SU-DHL-6 (cell line): ENCODE measurements around the gene ZNF385A.

Experiments
- H2AFZ ChIP-seq: fragments of 200-600 bp; sonication (generic); 2 replicates; pipeline ENCODE4 v1.6.1; 2014; ENCODE audit warnings: low read depth, mild to moderate bottlenecking, moderate library complexity, mixed read lengths, antibody characterized with exemption, low read length; ENCODE audit not compliant: severe bottlenecking
- H3F3A ChIP-seq: fragments of 200-600 bp; shearing (Covaris generic); 2 replicates; pipeline ENCODE4 v1.6.0; 2016; ENCODE audit warnings: antibody characterized with exemption, mild to moderate bottlenecking; ENCODE audit not compliant: insufficient read depth
- H3K27ac ChIP-seq: fragments of 200-600 bp; sonication (generic); 2 replicates; pipeline ENCODE4 v1.5.1; 2016; ENCODE audit warnings: low read depth, mild to moderate bottlenecking, low read length, moderate library complexity, mixed read lengths
- H3K27me3 ChIP-seq: fragments of 200-600 bp; sonication (generic), shearing (Covaris generic); 2 replicates; pipeline ENCODE4 v1.6.0; 2014; ENCODE audit warnings: mild to moderate bottlenecking, low read length
- H3K36me3 ChIP-seq: fragments of 200-600 bp; sonication (generic); 2 replicates; pipeline ENCODE4 v1.6.1; 2014; ENCODE audit warnings: mild to moderate bottlenecking, low read length, mixed read lengths
- H3K4me2 ChIP-seq: fragments of 300-600, 200-600 bp; shearing (Covaris generic), sonication (generic); 2 replicates; pipeline ENCODE4 v1.6.0; 2014; ENCODE audit warnings: low read length, low read depth, mild to moderate bottlenecking; ENCODE audit not compliant: poor library complexity, severe bottlenecking
- H3K4me3 ChIP-seq: fragments of 200-600 bp; sonication (generic); 2 replicates; pipeline ENCODE4 v1.5.1; 2014; ENCODE audit warnings: antibody characterized with exemption, low read length, mild to moderate bottlenecking, mixed read lengths; ENCODE audit not compliant: insufficient read depth, poor library complexity, severe bottlenecking
- H3K79me2 ChIP-seq: fragments of 200-600 bp; sonication (generic); 2 replicates; pipeline ENCODE4 v1.6.1; 2014; ENCODE audit warnings: mild to moderate bottlenecking, low read length, moderate library complexity; ENCODE audit not compliant: insufficient read depth
- H3K9ac ChIP-seq: fragments of 200-600 bp; sonication (generic); 2 replicates; pipeline ENCODE4 v1.7.0; 2014; ENCODE audit warnings: mild to moderate bottlenecking, low read length
- H3K9me2 ChIP-seq: fragments of 200-600 bp; sonication (generic); replicated peaks from 2 replicates; pipeline ENCODE4 v1.6.1; 2014; ENCODE audit warnings: low read length; ENCODE audit not compliant: insufficient read depth
- H3K9me3 ChIP-seq: fragments of 200-600 bp; sonication (generic); 2 replicates; pipeline ENCODE4 v1.6.1; 2014; ENCODE audit warnings: low read length, mixed read lengths; ENCODE audit not compliant: insufficient read depth
- H4K20me1 ChIP-seq: fragments of 200-600 bp; sonication (generic); 2 replicates; pipeline ENCODE4 v1.6.1; 2014; ENCODE audit warnings: low read depth, mild to moderate bottlenecking, antibody characterized with exemption, low read length, moderate library complexity, mixed read lengths
- CTCF ChIP-seq: fragments of 200-600 bp; sonication (generic); IDR thresholded peaks from one replicate; pipeline ENCODE4 v1.5.1; 2017; ENCODE audit warnings: antibody characterized with exemption, mild to moderate bottlenecking, low read length, moderate library complexity; ENCODE audit not compliant: insufficient read depth, poor library complexity, severe bottlenecking
- EZH2phosphoT487 ChIP-seq: fragments of 200-600 bp; sonication (generic), shearing (Covaris generic); conservative IDR thresholded peaks from 2 replicates; pipeline ENCODE4 v1.6.1; 2018; ENCODE audit warnings: mild to moderate bottlenecking, antibody characterized with exemption, low read length, moderate library complexity, mixed read lengths

ZNF385A gene

GRCh38 chr12:54374562-54375258 lies 9.8 kb downstream of the ZNF385A start:
- no peak overlapping the region for H3K4me3 ChIP-seq
- H4K20me1 ChIP-seq = no peaks in the 10 kb centered on the region
- H3K9ac ChIP-seq = no peak overlapping the region
- no peaks in the 10 kb centered on the region for H3F3A ChIP-seq
- TF ChIP-seq EZH2phosphoT487 (no peak), CTCF (no peak)
- H3K79me2 ChIP-seq = no peaks in the 10 kb centered on the region
- H2AFZ ChIP-seq = no peak overlapping the region
- no peaks in the 10 kb centered on the region for H3K36me3 ChIP-seq
- no peak overlapping the region for H3K27ac ChIP-seq
- no peaks in the 10 kb centered on the region for H3K27me3 ChIP-seq
- H3K9me2 ChIP-seq = no peaks in the 10 kb centered on the region
- no peaks in the 10 kb centered on the region for H3K9me3 ChIP-seq
- H3K4me2 ChIP-seq = no peak overlapping the region

DNA sequence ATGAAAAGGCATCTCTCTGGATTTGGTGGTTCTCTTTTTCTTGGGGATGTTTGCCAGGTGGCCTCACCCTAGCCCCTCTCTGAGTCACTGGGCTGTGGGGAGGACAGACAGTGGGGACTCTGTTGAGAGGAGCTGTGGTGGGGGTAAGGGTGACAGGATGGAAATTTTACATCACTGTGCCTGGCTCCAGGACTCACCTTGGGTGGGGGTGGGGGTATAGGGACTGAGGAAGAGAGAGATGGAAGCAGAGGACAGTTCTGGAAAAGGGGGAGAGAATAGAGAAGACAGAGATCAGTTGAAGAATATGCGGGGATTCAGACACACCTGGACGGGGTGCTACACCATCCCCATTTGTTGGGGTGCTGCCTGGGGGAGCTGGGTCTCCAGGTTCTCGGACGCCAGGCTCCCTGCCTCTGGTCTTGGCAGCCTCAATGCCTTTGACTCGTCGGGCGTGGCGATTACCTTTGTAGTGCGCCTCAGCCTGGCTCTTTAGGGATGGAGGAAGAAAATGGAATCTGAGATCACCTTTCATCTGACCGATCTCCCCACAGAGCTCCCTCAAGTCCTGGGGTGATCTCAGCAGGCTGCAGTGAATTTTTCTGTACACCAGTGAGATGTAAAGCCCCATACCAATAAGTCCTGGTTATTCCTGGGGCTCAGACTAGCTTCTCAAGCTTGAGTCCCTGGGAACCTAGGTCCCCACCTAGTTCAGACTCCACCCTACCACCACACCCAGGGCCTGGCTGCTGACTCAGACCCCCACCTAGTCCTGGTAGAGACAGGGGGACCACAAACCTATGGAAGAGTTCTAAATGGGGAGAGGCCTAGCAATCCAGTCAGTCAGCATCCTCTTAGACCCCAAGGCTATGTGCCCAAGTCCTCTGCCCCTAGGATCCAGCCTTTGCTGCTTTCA lies 10.6 kb downstream of the ZNF385A start:
- Histone ChIP-seq H2AFZ (no peak overlapping the region), H4K20me1 (no peaks in the 10 kb centered on the region), H3K9me3 (no peaks in the 10 kb centered on the region), H3K27me3 (no peaks in the 10 kb centered on the region), H3K9me2 (no peaks in the 10 kb centered on the region), H3K79me2 (no peaks in the 10 kb centered on the region), H3K36me3 (no peaks in the 10 kb centered on the region), H3K4me2 (no peak overlapping the region), H3K4me3 (no peak overlapping the region), H3K9ac (no peak overlapping the region), H3K27ac (no peak overlapping the region), H3F3A (no peaks in the 10 kb centered on the region)
- no peak for TF ChIP-seq CTCF

GRCh38 chr12:54372113-54372806 lies 12.3 kb downstream of the ZNF385A start:
- Histone ChIP-seq H3F3A (no peaks in the 10 kb centered on the region), H3K9ac (no peak overlapping the region), H3K4me2 (no peak overlapping the region), H3K9me3 (no peaks in the 10 kb centered on the region), H3K27me3 (no peaks in the 10 kb centered on the region), H3K27ac (no peak overlapping the region), H4K20me1 (no peaks in the 10 kb centered on the region), H3K4me3 (no peak overlapping the region), H2AFZ (no peak overlapping the region), H3K36me3 (no peaks in the 10 kb centered on the region), H3K9me2 (no peaks in the 10 kb centered on the region), H3K79me2 (no peaks in the 10 kb centered on the region)
- no peak for TF ChIP-seq CTCF
